ENCODE measurements around the gene SYNPO2.

- no peak for TF ChIP-seq POLR2A (IDR thresholded peaks at IDR 0.05)
- TF ChIP-seq CTCF (IDR thresholded peaks at IDR 0.05), result no peak
Measured at GRCh38 chr4:119048446-119048845, 159.8 kb downstream of the SYNPO2 start.

Measured in testis (tissue), 2 donors.